HG03060 (cell line): ENCODE results near the gene ZAR1L.

Source experiments
- ATAC-seq: cut with Tn5 transposase; IDR thresholded peaks from one replicate; pipeline ENCODE4 v1.9.1; 2021; ENCODE audit warnings: low read depth, moderate number of reproducible peaks; ENCODE audit not compliant: unreplicated experiment

The ZAR1L gene

DNA sequence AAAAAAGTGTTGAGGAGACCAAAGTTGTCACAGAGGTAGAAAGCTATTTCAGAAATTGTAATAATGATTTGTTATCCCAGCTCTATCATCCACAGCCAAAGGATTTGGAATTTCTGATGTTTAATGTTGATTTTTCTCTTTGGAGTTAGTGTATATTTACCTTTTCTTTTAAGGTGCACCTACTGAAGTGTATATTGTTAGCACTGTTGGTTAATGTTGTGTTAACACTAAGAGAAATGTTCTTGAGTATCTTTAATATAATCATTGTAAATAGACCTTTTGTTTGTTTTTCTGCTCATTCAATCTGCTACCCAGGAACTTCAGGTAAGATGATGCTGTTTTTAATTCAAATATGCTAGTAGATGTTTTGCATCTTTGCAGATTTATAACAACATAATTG, 57.5 kb downstream of the ZAR1L start:
- ATAC-seq, result no peak

DNA sequence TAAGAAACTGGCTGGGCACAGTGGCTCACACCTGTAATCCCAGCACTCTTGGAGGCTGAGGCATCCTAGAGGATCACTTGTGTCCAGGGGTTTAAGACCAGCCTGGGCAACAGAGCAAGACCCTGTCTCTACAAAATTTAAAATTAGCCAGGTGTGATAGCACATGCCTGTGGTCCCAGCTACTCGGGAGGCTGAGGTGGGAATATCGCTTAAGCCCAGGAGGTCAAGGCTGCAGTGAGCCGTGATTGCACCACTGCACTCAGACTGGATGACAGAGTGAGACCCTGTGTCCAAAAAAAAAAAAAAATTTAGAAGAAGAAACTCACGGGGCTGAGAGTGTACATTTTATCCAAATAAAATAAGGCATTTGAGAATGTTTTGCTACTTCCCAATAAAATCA, 58.9 kb downstream of the ZAR1L start:
- ATAC-seq, result no peak

DNA sequence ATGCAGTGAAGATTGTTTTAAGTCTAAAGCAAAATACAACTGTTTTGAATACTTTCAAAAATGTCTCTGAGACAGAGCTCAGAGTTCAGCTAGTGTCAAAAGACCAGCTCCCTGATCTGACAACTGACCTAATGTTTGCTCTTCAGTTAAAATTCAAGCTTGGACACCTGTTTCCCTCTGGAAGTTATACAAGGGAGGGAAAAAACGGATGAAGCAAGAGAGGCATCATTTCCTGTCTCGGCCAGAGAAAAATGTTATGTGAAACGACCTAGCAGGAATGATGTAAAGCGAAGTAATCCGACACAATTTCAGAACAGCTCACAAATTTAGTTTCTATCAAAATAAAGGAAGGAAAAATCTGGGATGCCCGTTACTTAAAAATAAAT, 59.4 kb downstream of the ZAR1L start:
- ATAC-seq, result no peak

DNA sequence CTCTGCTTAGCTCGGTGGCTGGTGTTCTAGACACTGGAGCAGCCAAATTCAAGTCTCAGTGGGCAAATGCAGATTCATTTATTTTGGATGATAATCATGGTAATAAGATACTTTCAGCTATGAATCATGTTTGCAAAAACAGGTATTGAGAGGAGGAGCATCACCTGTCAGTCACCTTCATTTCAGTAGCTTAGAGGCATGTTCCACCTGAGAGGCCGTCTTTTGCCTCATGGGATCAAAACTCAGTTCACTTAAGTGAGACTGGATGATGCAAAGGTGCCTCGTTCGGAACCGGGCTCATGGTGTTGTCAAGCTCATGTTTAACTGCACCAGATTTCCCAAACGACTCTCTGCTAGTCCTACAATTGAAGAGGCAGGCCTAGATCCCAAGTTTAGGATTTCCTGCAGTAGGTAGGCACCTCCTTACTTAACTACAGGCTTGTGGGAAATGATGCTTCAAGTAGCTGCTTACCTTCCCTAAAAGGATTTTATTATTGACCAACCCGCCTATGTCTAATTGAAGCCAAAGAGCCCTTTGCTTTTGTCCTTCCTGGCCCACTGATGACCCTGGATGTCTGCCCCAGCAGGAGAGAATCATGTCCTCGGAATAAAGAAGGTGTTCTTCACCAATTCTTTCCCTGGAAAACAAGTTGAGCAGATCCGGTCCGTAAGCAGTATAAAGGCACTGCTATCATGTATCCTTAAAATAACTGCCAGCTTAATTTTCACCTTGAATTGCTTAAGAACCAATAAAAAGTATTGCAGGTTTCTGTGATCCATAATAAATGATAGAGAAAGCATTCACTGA, 60.0 kb downstream of the ZAR1L start:
- no peak for ATAC-seq

DNA sequence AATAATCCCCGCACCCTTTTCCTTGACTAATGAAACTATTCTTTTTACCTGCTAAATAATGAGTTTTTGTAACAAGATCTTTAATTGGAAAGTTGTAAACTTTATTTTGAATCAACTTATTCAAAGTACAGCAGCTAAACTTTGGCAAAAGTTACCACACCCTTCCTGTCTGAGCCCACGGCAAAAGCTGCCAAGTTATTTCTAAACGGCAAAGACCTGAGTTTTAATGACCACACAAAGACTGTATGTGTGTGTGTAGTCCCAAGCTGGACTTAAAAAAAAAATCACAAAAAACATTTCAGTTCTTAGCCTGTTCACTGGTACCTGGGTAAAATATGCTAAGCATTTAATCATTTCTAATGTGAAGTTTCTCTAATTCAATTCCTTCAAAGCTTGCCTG, 60.7 kb downstream of the ZAR1L start:
- no peak for ATAC-seq

DNA sequence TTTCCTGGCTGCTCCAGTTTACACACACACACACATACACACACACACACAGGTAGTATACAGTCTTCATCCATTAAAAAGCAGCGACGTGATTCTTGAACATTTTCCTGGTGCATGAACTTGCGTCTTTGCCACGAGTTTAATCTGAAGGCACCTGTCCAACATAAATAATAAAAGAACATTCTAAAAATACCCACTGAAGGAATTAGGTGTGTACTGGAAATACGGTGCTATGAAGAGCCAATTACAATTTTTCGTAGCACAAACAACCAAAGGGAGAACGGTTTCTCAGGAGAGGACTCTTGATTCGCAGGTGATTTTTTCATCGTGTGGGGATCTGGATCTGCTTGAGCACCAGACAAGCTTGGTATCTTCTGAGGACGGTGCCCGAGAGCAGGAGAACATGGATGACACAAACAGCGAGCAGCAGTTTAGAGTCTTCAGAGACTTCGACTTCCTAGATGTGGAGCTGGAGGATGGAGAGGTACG, 61.2 kb downstream of the ZAR1L start:
- no peak for ATAC-seq
